GM13977 (cell line): ENCODE measurements around the gene FBXW8.

Experiments
- DNase-seq: peaks from one replicate; pipeline ENCODE4 v3.0.0; 2012; ENCODE audit warnings: low spot score
- CTCF ChIP-seq: IDR thresholded peaks from 2 replicates; pipeline ENCODE4 v1.5.1; 2012; ENCODE audit warnings: mild to moderate bottlenecking, control low read depth; ENCODE audit not compliant: insufficient read depth; ENCODE audit errors: extremely low read depth, missing control alignments
- in situ Hi-C: fragments of 300-500 bp; cut with MboI; formaldehyde crosslinking; loops from one replicate; pipeline ENCODE4 v1.12.0; 2022; ENCODE audit warnings: low sequenced_read_pairs, low pct_unique_long_range_greater_than_20kb, mixed read lengths, inconsistent platforms; ENCODE audit not compliant: unreplicated experiment

FBXW8 gene

GRCh38 chr12:116950628-116951325, 40.0 kb downstream of the FBXW8 start:
- no peak for TF ChIP-seq CTCF
- no peak for DNase-seq
- in situ Hi-C loops = no loop called here

GRCh38 chr12:116954710-116955381, 44.1 kb downstream of the FBXW8 start:
- in situ Hi-C loops = no loop called here
- no peak for TF ChIP-seq CTCF
- no peak for DNase-seq

- in situ Hi-C loops = no loop called here
- peak; percentile 28 for DNase-seq
These were observed 44.8 kb downstream of the FBXW8 start for GRCh38 chr12:116955382-116956021.

GRCh38 chr12:116958402-116959197, 47.9 kb downstream of the FBXW8 start:
- in situ Hi-C loops = no loop called here
- DNase-seq = no peak
- no peak for TF ChIP-seq CTCF

More at GRCh38 chr12:116955382-116956021, 44.8 kb downstream of the FBXW8 start:
- TF ChIP-seq CTCF = peak; percentile 19

GRCh38 chr12:116959198-116959460, 48.4 kb downstream of the FBXW8 start:
- in situ Hi-C loops = no loop called here
- DNase-seq = no peak
- no peak for TF ChIP-seq CTCF

GRCh38 chr12:116959845-116960514, 49.2 kb downstream of the FBXW8 start:
- DNase-seq = peak; percentile 77
- in situ Hi-C loops = no loop called here
- TF ChIP-seq CTCF = no peak
